Measurements from ENCODE around the gene ZCCHC8. TPM values are rescaled to one million over a fixed set of nuclear protein-coding genes. Genes with fewer than 3 reads are reported as not detected.
A peak's percentile ranks its signal among the peaks of the same experiment; 100 is the strongest.

The ZCCHC8 gene
- polyA plus RNA-seq, 1 donor (not counting 4 experiments of a cell fraction or from before 2014, with no cell fraction given): 14.0 TPM

GRCh38 chr12:122427403-122427802 is 73.3 kb downstream of the ZCCHC8 start:
- H3K9me1 ChIP-seq (ENCODE audit: control insufficient read depth, extremely low read depth, insufficient read depth, low read length): no peaks in the 10 kb centered on the region
- H3K79me2 ChIP-seq (ENCODE audit: control insufficient read depth, insufficient read depth, low read length): no peaks in the 10 kb centered on the region
- H3K27me3 ChIP-seq (ENCODE audit: control insufficient read depth, extremely low read depth, insufficient read depth, low read length): no peaks in the 10 kb centered on the region
- peaks cover 10% of the 10 kb centered on the region for H3K4me1 ChIP-seq (ENCODE audit: control insufficient read depth, extremely low read depth, insufficient read depth, low read length)
- no peaks in the 10 kb centered on the region for H3K36me3 ChIP-seq (ENCODE audit: control insufficient read depth in 2 of 2, extremely low read depth in 1 of 2, insufficient read depth in 2 of 2, low read length in 2 of 2)
- H4K20me1 ChIP-seq (ENCODE audit: control insufficient read depth, extremely low read depth, insufficient read depth, low read length): no peaks in the 10 kb centered on the region
- no peak overlapping the region for H3K4me3 ChIP-seq (ENCODE audit: control insufficient read depth in 2 of 3, extremely low read depth in 1 of 3, insufficient read depth in 2 of 3, low read depth in 1 of 3, low read length in 3 of 3)
- dilution Hi-C loops (cut with MboI; ENCODE audit: extremely low pct_ligation_motif_present, low sequenced_read_pairs): no loop called here
- H3K4me2 ChIP-seq (ENCODE audit: control insufficient read depth, extremely low read depth, insufficient read depth, low read depth, low read length): no peak overlapping the region
- no peak overlapping the region for H3K27ac ChIP-seq (ENCODE audit: control insufficient read depth, insufficient read depth, low read length)
- H3K9ac ChIP-seq (ENCODE audit: control insufficient read depth, extremely low read depth, insufficient read depth, low read length): no peak overlapping the region
- FAIRE-seq (no peak), DNase-seq (ENCODE audit: low read depth, low spot score) (no peak)
- TF ChIP-seq CTCF (optimal IDR thresholded peaks at IDR 0.05 in 1 of 3, IDR thresholded peaks at IDR 0.05 in 1 of 3, conservative IDR thresholded peaks at IDR 0.05 in 1 of 3; ENCODE audit: extremely low read depth in 1 of 3, insufficient read depth in 2 of 3, low read length in 3 of 3): no peak
- TF ChIP-seq EZH2 (IDR thresholded peaks at IDR 0.05; ENCODE audit: low read length): no peak
- H3K9me3 ChIP-seq (ENCODE audit: control insufficient read depth, low read depth, low read length): no peaks in the 10 kb centered on the region
- H2AFZ ChIP-seq (ENCODE audit: control insufficient read depth, low read length): no peak overlapping the region

- no peak for DNase-seq (ENCODE audit: low read depth, low spot score)
- TF ChIP-seq CTCF (optimal IDR thresholded peaks at IDR 0.05 in 1 of 3, IDR thresholded peaks at IDR 0.05 in 1 of 3, conservative IDR thresholded peaks at IDR 0.05 in 1 of 3; ENCODE audit: extremely low read depth in 1 of 3, insufficient read depth in 2 of 3, low read length in 3 of 3) (no peak), EZH2 (IDR thresholded peaks at IDR 0.05; ENCODE audit: low read length) (no peak)
- Histone ChIP-seq H4K20me1 (ENCODE audit: control insufficient read depth, extremely low read depth, insufficient read depth, low read length) (no peaks in the 10 kb centered on the region), H3K4me3 (ENCODE audit: control insufficient read depth in 2 of 3, extremely low read depth in 1 of 3, insufficient read depth in 2 of 3, low read depth in 1 of 3, low read length in 3 of 3) (peak overlapping the region; percentile 45 to 80 (median 69)), H3K9me3 (ENCODE audit: control insufficient read depth, low read depth, low read length) (no peaks in the 10 kb centered on the region), H3K9ac (ENCODE audit: control insufficient read depth, extremely low read depth, insufficient read depth, low read length) (peak overlapping the region; percentile 95), H3K27me3 (ENCODE audit: control insufficient read depth, extremely low read depth, insufficient read depth, low read length) (no peaks in the 10 kb centered on the region), H3K36me3 (ENCODE audit: control insufficient read depth in 2 of 2, extremely low read depth in 1 of 2, insufficient read depth in 2 of 2, low read length in 2 of 2) (no peaks in the 10 kb centered on the region), H3K79me2 (ENCODE audit: control insufficient read depth, insufficient read depth, low read length) (peaks cover 33% of the 10 kb centered on the region), H3K4me2 (ENCODE audit: control insufficient read depth, extremely low read depth, insufficient read depth, low read depth, low read length) (peak overlapping the region; percentile 99), H3K4me1 (ENCODE audit: control insufficient read depth, extremely low read depth, insufficient read depth, low read length) (peaks cover 19% of the 10 kb centered on the region), H2AFZ (ENCODE audit: control insufficient read depth, low read length) (peak overlapping the region; percentile 59), H3K27ac (ENCODE audit: control insufficient read depth, insufficient read depth, low read length) (peak overlapping the region; percentile 70), H3K9me1 (ENCODE audit: control insufficient read depth, extremely low read depth, insufficient read depth, low read length) (peaks cover 2% of the 10 kb centered on the region)
- no peak for FAIRE-seq
- dilution Hi-C loops (cut with MboI; ENCODE audit: extremely low pct_ligation_motif_present, low sequenced_read_pairs): no loop called here
These were observed 77.2 kb downstream of the ZCCHC8 start for GRCh38 chr12:122423258-122424165.
